ENCODE data around the gene LGMN. TPM values are rescaled to one million over a fixed set of nuclear protein-coding genes. Genes with fewer than 3 reads are reported as not detected.

LGMN gene
- polyA plus RNA-seq, 1 donor from 2014 or later, result 48.0 TPM

DNA sequence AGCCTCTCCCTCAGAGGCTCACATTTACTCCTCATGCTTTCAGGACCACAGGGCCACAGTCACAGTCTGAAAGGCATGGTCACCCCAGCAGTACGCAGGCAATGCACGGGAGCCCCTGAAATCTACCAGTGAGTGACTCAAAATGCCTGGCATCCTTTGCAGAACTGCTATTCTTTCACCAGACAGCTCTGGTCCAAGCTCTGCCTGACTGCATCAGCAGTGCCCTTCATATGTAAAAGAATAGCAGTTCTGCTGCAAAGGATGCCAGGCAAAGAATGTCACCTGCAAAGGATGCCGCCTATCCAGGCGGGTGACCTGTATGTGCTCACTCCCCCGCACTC, 38.5 kb downstream of the LGMN start:
- Histone ChIP-seq H2AFZ (ENCODE audit: low read depth, low read length) (no peak overlapping the region), H3K27me3 (ENCODE audit: insufficient read depth, low read depth, low read length) (no peaks in the 10 kb centered on the region), H3K36me3 (ENCODE audit: insufficient read depth, low read length) (no peaks in the 10 kb centered on the region), H3K79me2 (replicated peaks; ENCODE audit: insufficient read depth, low read length) (no peaks in the 10 kb centered on the region), H3K9ac (ENCODE audit: low read length) (no peak overlapping the region), H3K4me2 (ENCODE audit: low read length) (no peak overlapping the region), H3K9me2 (ENCODE audit: insufficient read depth, low read length) (no peaks in the 10 kb centered on the region), H4K20me1 (ENCODE audit: insufficient read depth) (no peaks in the 10 kb centered on the region), H3K9me3 (ENCODE audit: low read length) (no peaks in the 10 kb centered on the region), H3K4me3 (ENCODE audit: low read length) (no peak overlapping the region), H3F3A (ENCODE audit: insufficient read depth, low read length, poor library complexity, severe bottlenecking) (no peaks in the 10 kb centered on the region), H3K27ac (ENCODE audit: low read length) (no peak overlapping the region)
- no peak for TF ChIP-seq EZH2 (IDR thresholded peaks at IDR 0.05; ENCODE audit: borderline replicate concordance, insufficient read depth, low read length, poor library complexity, severe bottlenecking)
- no peak for TF ChIP-seq SMC3 (conservative IDR thresholded peaks at IDR 0.05; ENCODE audit: poor library complexity)
- no peak for TF ChIP-seq TAF1 (IDR thresholded peaks at IDR 0.05; ENCODE audit: low read depth)
- TF ChIP-seq MXI1 (conservative IDR thresholded peaks at IDR 0.05; ENCODE audit: poor library complexity, severe bottlenecking), result no peak

DNA sequence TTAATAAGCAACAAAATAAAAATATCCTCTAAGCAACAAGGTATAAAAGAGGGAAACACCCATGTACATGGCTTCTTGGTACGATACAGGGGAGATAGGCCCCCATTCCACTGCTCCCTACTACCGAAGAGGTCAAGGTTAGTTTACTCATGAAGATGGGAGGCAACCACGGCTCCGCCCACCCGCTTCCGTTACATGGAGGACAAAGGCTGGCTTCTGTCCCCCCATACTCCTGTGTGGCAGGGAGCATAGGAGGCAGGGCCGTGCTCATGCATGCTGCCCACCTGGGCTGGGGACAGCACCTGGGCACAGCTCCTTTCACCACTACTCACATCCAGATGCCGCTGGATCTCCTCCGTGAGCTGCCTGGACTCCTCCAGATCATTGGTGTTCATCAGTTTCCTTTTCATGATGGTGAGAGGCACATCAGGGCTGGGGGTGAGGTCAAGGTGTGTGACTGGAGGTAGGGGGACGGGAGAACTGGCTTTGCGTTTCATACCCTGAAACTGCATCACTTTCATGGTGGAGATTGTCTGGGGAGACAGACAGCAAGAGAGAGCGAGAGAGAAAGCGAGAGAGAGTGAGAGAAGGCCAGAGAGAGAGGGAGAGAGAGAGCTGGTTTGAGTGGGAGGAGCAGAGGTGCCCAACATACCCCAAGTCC, 39.0 kb downstream of the LGMN start:
- no peak overlapping the region for H3K9ac ChIP-seq (ENCODE audit: low read length)
- H3K79me2 ChIP-seq (replicated peaks; ENCODE audit: insufficient read depth, low read length), result no peaks in the 10 kb centered on the region
- no peak overlapping the region for H3K4me2 ChIP-seq (ENCODE audit: low read length)
- H3K9me3 ChIP-seq (ENCODE audit: low read length), result no peaks in the 10 kb centered on the region
- H2AFZ ChIP-seq (ENCODE audit: low read depth, low read length), result no peak overlapping the region
- no peak overlapping the region for H3K27ac ChIP-seq (ENCODE audit: low read length)
- H3K36me3 ChIP-seq (ENCODE audit: insufficient read depth, low read length), result no peaks in the 10 kb centered on the region
- no peak overlapping the region for H3K4me3 ChIP-seq (ENCODE audit: low read length)
- H3K9me2 ChIP-seq (ENCODE audit: insufficient read depth, low read length), result no peaks in the 10 kb centered on the region
- no peaks in the 10 kb centered on the region for H3F3A ChIP-seq (ENCODE audit: insufficient read depth, low read length, poor library complexity, severe bottlenecking)
- H3K27me3 ChIP-seq (ENCODE audit: insufficient read depth, low read depth, low read length), result no peaks in the 10 kb centered on the region
- no peaks in the 10 kb centered on the region for H4K20me1 ChIP-seq (ENCODE audit: insufficient read depth)
- no peak for TF ChIP-seq EZH2 (IDR thresholded peaks at IDR 0.05; ENCODE audit: borderline replicate concordance, insufficient read depth, low read length, poor library complexity, severe bottlenecking)
- TF ChIP-seq, protein P1, sequence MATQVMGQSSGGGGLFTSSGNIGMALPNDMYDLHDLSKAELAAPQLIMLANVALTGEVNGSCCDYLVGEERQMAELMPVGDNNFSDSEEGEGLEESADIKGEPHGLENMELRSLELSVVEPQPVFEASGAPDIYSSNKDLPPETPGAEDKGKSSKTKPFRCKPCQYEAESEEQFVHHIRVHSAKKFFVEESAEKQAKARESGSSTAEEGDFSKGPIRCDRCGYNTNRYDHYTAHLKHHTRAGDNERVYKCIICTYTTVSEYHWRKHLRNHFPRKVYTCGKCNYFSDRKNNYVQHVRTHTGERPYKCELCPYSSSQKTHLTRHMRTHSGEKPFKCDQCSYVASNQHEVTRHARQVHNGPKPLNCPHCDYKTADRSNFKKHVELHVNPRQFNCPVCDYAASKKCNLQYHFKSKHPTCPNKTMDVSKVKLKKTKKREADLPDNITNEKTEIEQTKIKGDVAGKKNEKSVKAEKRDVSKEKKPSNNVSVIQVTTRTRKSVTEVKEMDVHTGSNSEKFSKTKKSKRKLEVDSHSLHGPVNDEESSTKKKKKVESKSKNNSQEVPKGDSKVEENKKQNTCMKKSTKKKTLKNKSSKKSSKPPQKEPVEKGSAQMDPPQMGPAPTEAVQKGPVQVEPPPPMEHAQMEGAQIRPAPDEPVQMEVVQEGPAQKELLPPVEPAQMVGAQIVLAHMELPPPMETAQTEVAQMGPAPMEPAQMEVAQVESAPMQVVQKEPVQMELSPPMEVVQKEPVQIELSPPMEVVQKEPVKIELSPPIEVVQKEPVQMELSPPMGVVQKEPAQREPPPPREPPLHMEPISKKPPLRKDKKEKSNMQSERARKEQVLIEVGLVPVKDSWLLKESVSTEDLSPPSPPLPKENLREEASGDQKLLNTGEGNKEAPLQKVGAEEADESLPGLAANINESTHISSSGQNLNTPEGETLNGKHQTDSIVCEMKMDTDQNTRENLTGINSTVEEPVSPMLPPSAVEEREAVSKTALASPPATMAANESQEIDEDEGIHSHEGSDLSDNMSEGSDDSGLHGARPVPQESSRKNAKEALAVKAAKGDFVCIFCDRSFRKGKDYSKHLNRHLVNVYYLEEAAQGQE (IDR thresholded peaks at IDR 0.05; ENCODE audit: borderline replicate concordance), result no peak
- TF ChIP-seq MXI1 (conservative IDR thresholded peaks at IDR 0.05; ENCODE audit: poor library complexity, severe bottlenecking), result no peak
- TF ChIP-seq, protein P2, sequence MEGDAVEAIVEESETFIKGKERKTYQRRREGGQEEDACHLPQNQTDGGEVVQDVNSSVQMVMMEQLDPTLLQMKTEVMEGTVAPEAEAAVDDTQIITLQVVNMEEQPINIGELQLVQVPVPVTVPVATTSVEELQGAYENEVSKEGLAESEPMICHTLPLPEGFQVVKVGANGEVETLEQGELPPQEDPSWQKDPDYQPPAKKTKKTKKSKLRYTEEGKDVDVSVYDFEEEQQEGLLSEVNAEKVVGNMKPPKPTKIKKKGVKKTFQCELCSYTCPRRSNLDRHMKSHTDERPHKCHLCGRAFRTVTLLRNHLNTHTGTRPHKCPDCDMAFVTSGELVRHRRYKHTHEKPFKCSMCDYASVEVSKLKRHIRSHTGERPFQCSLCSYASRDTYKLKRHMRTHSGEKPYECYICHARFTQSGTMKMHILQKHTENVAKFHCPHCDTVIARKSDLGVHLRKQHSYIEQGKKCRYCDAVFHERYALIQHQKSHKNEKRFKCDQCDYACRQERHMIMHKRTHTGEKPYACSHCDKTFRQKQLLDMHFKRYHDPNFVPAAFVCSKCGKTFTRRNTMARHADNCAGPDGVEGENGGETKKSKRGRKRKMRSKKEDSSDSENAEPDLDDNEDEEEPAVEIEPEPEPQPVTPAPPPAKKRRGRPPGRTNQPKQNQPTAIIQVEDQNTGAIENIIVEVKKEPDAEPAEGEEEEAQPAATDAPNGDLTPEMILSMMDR (IDR thresholded peaks at IDR 0.05; ENCODE audit: poor library complexity, severe bottlenecking), result no peak
- no peak for TF ChIP-seq EP300 (conservative IDR thresholded peaks at IDR 0.05; ENCODE audit: poor library complexity, severe bottlenecking)
- TF ChIP-seq TAF1 (IDR thresholded peaks at IDR 0.05; ENCODE audit: low read depth), result no peak

DNA sequence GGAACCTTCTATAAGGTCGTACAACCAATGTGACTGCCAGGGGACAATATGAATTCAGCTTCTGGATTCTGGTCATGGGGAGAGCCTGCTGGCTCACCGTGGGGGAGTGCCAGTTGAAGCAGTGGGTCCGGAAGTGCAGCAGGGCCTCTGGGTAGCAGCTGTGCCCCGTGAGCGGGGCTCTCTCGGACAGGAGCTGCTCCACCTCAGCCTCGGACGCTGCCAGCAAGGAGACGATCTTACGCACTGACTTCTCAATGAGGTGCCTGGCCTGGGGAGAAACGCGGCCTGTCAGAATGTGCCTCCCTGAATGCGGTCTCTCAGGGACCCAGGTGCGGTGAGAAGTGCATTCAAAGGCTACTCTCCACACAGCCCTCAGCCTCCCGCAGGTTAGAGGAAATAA, 42.0 kb downstream of the LGMN start:
- no peaks in the 10 kb centered on the region for H3K79me2 ChIP-seq (replicated peaks; ENCODE audit: insufficient read depth, low read length)
- no peak overlapping the region for H2AFZ ChIP-seq (ENCODE audit: low read depth, low read length)
- TF ChIP-seq EZH2 (IDR thresholded peaks at IDR 0.05; ENCODE audit: borderline replicate concordance, insufficient read depth, low read length, poor library complexity, severe bottlenecking), result no peak
- TF ChIP-seq TAF1 (IDR thresholded peaks at IDR 0.05; ENCODE audit: low read depth), result no peak
- TF ChIP-seq EP300 (conservative IDR thresholded peaks at IDR 0.05; ENCODE audit: poor library complexity, severe bottlenecking), result no peak
- TF ChIP-seq, protein P1 (IDR thresholded peaks at IDR 0.05; ENCODE audit: borderline replicate concordance), result no peak
- no peaks in the 10 kb centered on the region for H4K20me1 ChIP-seq (ENCODE audit: insufficient read depth)
- no peaks in the 10 kb centered on the region for H3K9me3 ChIP-seq (ENCODE audit: low read length)
- no peaks in the 10 kb centered on the region for H3F3A ChIP-seq (ENCODE audit: insufficient read depth, low read length, poor library complexity, severe bottlenecking)
- no peaks in the 10 kb centered on the region for H3K36me3 ChIP-seq (ENCODE audit: insufficient read depth, low read length)
- H3K9me2 ChIP-seq (ENCODE audit: insufficient read depth, low read length), result no peaks in the 10 kb centered on the region
- H3K4me3 ChIP-seq (ENCODE audit: low read length), result no peak overlapping the region
- H3K27me3 ChIP-seq (ENCODE audit: insufficient read depth, low read depth, low read length), result no peaks in the 10 kb centered on the region
- H3K9ac ChIP-seq (ENCODE audit: low read length), result no peak overlapping the region
- no peak overlapping the region for H3K27ac ChIP-seq (ENCODE audit: low read length)
- no peak overlapping the region for H3K4me2 ChIP-seq (ENCODE audit: low read length)

All from neural cell (in vitro differentiated cells).